HG02763 (cell line): ENCODE data around the gene ADAD2.
A peak's percentile ranks its signal among the peaks of the same experiment; 100 is the strongest.

Experiments used
- ATAC-seq: cut with Tn5 transposase; IDR thresholded peaks from one replicate; pipeline ENCODE4 v1.9.1; 2021; ENCODE audit warnings: mild to moderate bottlenecking, moderate library complexity; ENCODE audit not compliant: unreplicated experiment

Gene ADAD2

DNA sequence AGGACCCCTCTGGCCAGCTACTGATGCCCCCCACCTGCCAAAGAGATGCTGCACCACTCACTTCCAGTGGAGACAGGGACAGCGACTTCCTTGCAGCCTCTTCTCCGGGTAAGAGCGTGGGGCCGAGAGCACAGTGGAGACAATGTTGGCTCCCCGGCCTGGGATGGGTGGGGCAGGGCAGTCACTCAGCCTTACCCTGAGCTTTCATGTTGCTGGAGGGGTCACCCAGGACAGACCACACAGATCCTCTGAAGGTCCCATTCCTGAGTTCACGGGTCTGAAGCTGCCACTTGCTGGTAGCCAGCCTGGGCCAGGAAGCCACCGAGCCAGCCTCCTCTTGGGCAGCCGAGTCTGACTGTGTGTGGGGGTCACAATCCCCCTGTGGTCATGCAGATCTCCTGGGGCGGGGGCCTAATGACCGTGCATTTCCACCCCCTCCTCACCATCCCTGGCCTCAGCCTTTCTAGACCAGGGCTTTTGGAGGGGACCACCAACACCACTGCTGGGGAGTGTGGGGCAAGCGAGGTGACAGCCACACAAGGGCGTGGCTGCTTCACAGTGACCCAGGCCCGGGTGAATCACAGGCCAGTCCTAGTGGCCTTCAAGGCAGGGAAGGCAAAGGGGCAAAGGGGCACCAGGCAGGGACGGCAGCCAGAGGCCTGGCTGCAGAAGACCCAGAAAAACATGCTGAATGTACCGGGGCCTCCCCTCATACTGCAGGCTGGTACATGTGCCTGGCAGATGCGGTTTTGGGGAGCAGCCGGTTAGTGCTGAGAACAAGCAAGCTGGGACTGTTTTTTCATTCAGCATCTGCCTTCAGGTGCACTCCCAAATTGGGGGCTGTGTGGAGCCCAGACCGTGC is 14.5 kb upstream of the ADAD2 start:
- no peak for ATAC-seq

DNA sequence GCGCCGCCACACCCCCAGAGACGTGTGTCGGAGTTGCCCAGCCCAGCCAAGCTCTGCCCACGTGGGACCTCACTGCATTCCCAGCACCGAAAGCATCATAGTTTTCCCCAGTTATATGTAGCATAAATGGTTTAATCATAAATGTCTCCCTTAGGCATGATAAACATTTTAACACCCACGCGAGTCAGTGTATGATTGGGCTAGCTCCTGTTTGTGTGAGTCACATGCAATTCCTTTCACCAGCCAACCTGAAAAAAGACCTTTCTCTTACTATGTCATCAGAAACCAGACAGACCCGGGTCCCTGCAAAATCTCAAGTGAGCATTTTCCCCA is 13.2 kb upstream of the ADAD2 start:
- ATAC-seq: no peak

DNA sequence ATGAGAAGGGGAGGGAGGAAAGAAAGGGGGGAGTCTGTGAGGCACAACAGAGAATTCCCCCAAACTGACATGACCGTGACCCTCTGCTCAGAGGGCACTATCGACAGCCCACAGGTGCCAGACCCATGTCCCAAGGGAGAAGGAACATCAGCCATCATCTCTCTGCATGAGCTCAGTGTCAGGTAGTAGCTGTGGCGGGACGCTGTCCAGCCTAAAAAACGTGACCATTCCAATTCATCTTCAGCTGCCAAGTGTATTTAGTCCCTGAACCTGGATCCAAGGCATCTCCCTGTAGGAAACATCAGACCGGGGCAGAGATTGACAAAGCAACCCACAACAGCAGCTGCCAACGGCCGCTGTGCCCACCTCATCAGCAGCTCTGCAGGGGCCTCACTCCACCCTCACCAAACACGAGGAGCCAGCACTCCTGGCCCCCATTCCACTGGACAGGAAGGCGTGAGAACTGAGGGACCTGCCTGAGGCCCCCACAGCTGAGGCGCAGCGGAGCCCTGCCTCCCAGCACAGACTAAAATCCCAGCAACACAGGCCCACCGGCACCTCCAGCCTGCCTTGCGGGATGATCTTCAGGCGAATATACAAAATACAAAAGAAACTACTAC is 12.7 kb upstream of the ADAD2 start:
- no peak for ATAC-seq

DNA sequence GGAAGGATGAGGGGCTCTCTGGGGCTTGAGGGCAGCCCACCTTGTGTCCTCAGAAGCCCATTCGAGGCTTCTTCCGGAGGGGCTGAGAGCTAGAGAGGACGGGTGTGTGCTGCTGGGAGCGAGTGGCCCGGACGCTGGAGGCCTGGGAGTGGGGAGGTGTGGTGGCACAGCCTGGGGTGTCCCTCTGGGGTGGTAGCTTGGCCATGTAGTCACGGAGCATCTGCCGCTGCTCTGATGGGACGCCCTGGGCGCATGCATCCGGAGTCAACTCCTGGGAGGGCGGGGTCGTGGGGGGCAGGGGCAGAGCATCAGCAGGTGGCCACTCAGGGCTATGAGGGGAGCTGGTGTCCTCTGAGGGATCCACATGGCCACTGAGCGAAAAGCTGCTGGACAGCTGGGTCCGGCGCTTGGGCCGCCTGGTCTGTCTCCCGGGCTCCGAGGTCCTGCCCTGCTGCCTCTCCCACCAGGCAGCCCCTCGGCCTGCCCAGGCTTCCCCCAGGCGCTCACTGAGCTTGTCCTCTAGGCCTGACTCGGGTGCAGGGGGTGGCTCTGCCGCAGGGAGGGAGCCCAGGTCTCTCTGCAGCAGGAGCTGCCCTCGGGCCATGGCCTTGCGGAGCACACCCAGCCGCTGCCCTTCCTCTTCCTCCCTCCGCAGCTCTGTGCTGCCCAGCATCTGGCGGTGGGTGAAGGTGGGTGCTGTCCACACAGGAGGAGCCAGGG is 11.9 kb upstream of the ADAD2 start:
- no peak for ATAC-seq

DNA sequence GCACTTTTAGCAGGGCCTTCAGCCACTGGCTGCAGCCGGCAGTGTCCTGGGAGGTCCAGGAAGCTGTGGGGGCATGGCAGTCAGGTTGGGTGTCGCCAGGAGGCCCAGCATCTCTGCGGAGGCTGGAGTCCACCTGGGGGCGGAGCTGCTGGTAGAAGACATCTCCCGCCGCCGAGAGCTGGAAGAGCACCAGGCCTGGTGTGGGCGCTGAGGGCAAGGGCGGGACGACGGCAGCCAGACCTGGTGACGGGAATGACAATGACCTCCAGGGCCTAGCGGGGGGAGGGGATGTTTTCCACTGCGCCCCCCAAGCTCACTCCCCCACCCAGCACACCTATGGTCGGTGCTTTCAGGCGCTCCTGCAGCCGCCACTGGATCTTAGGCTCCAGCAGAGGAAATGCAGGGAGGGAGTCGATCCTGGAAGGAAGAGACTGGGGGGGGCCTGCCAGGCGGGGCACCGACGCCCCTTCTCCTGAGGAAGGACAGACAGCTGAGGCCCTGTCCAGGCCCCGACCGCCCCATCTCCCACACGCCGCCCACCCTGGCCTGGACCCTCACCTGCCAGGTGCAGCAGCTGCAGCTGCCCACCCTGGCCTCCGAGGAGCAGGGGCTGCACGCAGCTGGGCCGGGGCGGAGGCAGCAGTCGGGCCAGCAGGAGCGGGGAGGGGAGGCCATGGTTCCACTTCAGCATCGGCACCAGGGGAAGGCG is 11.2 kb upstream of the ADAD2 start:
- ATAC-seq: no peak

DNA sequence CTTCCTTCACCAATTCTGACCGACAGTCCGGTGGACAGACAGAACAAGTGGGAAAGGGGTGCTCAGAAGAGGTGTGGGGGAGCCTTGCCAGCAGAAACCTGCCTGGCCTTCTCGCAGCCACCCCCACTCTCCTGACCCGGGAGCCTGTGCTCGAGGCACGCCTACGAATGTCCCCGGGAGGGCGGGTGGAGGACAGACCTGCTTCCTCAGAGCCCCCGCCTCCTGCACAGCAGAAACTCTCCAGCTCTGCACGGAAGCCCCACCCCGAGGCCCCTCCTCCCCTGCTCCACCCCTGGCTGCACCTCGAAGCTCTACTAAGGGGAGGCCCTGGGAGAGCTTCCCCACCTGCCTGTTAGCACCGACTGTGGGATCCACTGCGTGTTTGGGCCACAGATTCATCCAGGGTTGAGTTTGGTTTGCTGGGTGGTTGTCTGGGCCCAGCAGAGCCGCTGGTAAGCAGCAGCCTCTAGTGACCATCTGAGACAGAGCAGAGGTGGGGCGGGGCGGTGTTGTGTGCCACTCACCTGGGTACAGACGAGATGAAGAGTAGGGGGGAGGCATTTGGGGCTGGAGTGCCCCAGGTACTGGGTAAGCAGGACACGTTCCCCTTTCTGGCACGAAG is 10.3 kb upstream of the ADAD2 start:
- no peak for ATAC-seq

DNA sequence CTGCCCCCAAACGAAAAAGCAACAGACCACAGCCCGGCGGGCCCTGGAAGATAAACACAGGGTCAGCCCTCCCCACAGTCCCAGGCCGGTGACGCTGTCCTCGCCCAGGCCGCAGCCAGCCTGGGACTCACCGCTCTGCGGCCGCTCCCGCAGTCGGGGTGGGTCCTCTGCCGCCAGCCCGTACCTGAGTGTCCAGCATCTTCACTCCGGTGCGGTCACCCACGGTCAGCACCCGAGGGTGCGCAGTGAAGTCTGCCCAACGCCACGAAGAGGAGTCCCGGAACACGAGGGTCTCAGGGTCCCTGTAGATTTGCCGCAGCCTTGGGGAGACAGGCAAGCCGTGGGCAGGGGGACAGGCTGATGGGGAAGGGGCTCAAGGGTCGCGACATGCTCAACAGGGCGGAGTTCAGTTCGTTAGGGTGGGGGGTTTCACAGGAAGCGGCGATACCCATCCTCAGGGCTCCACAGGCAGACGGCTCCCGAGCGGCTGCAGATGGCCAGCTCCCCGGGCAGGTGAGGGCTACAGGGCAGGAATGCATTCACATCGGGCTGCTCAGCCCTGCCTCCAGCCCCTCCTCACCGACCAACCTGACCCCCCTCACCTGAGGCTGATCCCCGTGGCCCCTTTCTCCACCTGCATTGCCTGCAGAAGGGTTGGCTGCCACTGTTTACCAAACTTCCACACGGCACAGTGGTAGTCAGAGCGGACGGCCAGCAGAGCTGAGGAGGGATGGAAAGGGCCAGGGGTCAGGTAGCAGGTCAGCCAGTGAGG is 9.6 kb upstream of the ADAD2 start:
- ATAC-seq: no peak

DNA sequence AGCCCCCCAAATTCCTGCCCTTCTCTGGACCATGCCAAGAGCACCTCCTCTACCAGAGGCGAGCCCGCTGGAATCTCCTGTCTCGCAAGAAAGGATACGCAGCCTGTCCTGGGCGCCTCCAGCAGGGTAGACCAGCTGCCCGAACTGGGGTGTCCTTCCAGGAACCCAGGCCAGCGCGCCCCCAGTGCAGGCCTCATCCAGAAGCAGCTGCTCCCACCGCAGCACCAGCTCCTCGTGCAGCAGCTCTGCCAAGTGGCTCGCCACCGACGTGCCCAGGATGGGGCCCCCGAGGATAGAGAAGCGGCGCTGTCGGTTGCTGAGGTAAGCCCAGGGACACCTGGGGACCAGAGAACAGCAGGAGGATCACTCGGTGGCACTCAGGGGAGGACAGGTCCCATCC is 8.9 kb upstream of the ADAD2 start:
- ATAC-seq: no peak

DNA sequence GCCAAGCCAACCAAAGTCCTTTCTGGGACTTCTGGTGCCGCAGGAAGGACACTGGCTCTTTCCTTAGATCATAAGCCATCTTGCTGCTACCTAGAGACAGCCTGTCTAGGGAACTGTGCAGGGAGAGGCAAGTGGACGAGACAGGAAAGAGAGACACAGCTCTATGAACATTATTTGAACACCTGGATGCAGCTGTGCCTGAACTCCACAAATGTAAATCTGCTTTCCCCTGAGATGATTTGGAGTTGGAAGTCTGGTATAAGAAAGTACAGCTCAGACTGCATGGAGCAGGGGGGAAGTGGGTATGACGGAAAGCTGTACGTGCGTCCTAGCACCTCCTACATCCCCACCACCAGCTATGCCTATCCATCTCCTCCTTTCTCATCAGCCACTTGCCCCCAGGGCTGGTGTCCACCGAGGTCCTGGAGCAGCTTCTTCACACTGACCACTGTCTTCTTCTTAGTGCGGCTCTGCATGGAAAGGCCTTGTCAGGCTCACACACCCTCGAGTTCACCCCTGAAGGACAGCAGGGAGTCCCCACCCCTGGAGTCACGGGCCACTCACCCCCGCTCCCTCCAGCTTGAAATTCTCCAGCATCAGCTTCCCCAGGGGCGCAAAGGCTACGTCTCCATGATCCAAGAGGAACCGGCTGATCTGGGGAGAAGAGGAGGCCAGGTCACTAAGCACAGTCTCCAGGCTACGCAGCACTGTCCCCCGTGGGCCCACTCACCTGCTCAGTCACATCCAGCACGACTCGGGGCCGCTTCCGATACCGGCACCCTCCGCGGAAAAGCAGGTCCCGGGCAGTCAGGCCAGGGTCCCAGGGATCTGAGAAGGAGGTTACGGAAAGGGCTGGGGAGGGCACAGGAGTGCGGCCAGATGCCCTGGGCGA is 8.0 kb upstream of the ADAD2 start:
- no peak for ATAC-seq

DNA sequence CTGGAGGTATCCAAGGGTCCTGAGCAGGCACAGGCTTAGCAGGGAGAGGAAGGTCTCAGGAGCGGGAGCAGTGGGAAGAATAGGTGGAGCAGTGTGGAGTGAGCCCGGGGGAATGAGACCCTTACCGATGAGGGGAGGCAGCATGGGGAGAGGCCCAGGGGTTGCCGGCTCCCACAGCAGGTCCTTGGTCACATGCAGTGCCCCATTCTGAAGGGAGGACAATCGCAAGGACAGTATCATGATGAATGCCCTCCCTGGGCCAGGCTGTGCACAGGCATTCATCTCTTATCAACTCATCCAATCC is 7.4 kb upstream of the ADAD2 start:
- ATAC-seq: no peak

DNA sequence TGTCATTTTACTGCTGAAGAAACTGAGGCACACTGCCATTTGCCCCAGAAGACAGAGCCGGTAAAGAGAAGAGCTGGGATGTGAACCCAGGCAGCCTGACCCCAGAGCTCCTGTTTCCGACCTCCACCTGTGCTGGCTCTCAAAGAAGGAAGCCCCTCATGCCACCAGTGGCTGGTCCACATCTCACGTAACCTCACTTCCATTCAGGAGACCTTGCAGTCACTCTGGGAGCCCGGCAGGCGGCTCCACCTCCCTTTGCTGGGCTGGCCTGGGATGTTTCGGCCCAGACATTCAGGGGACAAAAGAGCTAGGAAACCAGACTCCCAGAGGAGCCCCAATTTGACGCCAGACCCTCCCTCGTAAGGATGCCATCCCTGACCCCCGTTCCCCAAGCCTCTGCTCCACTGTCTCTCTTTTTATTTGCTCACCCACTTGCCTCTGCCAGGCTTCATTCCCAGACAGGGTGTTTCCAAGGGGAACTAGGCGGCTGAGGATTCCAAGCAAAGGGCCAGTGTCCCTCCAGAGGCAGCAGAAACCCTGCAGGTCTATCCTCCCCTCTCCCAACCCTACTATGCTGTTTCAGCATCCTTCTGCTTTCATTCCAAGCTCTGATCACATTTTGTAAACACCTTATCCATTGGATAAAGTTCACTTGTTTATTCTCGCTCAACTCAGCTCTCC is 6.9 kb upstream of the ADAD2 start:
- no peak for ATAC-seq

DNA sequence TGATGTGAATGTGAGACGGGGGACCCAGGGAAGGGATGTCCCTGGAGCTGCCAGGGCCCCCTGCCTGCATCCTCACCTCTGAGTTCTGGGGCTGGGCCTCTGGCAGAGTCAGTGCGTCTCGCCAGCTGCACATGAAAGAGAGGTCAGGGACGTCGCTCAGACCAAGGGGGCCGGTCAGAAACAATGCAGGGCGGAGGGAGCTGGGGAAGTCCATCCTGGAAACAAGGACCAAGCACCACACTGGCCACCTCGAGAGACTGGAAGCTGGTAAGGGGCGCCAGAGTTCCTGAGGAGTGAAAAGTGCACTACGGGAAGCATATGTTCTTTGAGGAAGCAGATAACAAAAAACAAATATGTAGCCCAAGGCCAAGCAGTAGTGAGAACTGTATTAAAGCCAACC is 6.2 kb upstream of the ADAD2 start:
- no peak for ATAC-seq

DNA sequence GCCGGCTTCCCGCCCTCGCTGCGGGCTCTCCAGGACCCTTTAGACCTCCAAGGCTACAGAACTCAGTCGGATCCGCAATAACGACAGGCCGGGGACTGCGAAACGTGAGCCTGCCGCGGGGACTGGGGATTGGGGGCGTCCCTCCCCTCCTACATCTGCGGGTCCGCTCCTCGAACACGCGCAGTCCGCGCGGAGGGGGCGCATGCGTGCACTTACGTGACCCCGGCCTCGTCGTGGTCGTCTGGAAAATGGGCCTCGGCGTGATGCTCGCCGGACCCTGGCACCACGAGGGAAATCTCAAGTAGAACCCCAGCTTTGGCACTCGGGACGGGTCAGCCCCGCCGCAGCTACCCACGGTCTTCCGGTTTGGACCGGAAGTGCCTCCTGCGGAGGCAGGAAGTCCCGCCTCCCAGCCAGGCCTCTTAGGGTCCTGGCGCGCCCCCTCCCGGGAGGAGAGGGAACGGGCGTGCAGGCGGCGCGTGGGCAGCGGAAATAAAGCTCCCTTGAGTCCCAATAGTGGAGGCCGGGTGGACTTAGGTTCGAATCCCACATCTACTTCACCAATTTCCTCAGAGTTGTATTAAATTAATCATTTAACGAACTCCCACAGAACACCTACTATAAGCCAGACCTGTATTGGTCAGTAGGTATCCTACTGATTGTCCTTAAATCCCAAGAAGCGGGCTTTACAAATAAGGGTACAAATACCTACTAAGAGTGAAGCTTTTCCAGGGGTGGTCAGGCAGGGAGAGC is 4.1 kb upstream of the ADAD2 start, which contains the start of gene TAF1C:
TAF1C (minus strand) TSS at position 373 of the 753 bp plus-strand sequence. CDS start 2,069 bp downstream, outside the sequence.
- peak; percentile 92 for ATAC-seq

DNA sequence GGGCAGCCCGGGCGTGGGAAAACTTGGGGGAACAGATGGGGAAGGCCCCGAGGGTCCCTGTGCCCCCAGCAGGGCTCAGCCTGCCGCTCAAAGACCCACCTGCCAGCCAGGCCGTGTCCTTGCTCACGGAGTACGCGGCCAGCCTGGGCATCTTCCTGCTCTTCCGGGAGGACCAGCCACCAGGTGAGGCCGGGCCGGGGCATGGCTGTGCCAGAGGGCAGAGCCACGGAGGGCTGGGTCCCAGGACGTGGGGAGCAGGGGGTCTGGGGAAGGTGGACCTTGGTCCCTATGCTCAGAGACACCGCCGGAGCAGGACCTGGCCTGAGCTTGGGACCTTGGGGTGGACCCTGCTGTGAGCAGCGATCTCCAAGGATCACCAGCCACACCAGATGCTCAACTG is 509 bp downstream of the ADAD2 start:
- ATAC-seq: no peak

DNA sequence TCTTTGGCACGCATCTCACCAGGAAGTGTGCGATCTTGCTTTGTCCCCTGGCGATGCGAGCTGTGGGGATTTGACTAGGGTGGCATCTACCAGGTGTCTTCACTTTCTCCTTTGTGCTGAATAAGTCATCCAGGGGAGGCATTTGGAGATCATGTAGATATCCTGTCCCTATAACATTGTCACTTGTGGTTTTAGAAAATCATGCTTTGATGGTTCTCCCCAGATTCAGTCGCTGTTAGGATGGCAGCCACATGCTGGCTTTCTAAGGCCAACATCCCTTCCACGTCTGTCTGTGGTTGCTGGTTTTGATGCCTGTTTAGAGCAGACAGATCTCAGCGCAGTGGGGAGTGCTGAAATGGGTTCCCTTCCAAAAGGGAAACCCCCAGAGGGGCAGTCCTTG is 2.5 kb downstream of the ADAD2 start:
- no peak for ATAC-seq

DNA sequence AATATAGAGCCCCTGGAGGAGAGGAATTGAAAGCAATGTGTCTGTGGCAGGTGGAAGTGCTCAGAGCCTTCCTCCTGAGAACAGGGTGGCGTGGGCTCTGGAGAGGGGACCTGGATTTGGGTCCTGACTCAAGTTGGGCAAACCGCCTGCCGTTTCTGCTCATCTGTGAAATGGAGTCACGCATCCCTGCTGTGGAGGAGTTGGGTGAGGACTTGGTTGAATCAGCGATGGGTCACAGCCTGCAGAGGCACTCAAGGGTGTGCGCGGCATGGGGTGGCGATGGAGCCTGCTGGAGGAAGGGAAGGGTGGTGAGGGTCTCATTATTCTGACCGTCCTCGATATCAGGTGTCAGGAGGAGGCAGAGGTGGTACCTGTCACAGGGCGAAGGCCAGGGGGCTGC is 3.1 kb downstream of the ADAD2 start:
- no peak for ATAC-seq

DNA sequence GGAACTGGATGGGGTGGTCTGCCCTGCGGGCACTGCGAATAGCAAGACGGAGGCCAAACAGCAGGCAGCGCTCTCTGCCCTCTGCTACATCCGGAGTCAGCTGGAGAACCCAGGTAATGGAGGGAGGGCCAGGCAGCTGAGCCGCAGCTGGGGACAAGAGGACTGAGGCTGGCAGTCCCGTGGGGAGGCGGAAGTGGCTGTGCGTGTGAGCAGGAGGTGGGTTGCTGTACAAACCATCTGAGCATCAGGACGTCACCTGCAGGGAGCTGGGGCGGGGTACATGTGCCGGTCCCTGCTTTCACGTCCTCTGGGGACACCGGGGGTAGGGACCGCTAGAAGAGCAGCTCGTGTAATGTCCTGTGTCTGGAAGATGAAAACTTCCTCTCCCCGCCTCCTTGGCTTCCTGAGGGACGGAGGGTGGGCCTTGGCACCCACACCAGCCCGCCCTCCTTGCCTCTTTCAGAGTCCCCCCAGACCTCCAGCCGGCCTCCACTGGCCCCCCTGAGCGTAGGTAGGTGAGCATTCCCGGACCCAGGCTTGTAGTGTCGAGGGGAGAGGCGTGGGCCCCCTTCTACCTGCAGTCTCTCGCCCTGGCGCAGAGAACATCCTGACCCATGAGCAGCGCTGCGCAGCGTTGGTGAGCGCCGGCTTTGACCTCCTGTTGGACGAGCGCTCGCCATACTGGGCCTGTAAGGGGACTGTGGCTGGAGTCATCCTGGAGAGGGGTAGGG is 3.7 kb downstream of the ADAD2 start:
- no peak for ATAC-seq
